BJ (cell line): ENCODE data around the gene GRK3. TPM values are rescaled to one million over a fixed set of nuclear protein-coding genes. Genes with fewer than 3 reads are reported as not detected.
"Not testable (repeated sequence)": the region's sequence is repeated elsewhere in the genome, so short reads cannot be mapped to it uniquely, and the experiment has no call there.

Experiments
- CTCF ChIA-PET: fragments of 350-600 bp; formaldehyde crosslinking; extraction: SDS; loops from one replicate; lab custom pipeline; 2021; ENCODE audit warnings: antibody characterized with exemption, inconsistent platforms; lab: Yijun Ruan, JAX
- POLR2A ChIA-PET: fragments of 300-600 bp; sonication (Branson Sonifier 250); formaldehyde crosslinking; extraction: SDS; loops from one replicate; lab custom pipeline; 2021; ENCODE audit warnings: antibody characterized with exemption; lab: Charles Lee
- DNase-seq: peaks from one replicate; pipeline ENCODE4 v3.0.0-alpha.2; 2011; ENCODE audit warnings: low read depth
- H3K27me3 ChIP-seq: 2 replicates; pipeline ENCODE4 v1.6.0; 2011; ENCODE audit warnings: low read length; ENCODE audit not compliant: control insufficient read depth, insufficient read depth
- H3K36me3 ChIP-seq: 2 replicates; pipeline ENCODE4 v1.5.1; 2011; ENCODE audit warnings: low read length; ENCODE audit not compliant: control insufficient read depth, insufficient read depth
- H3K4me3 ChIP-seq: 2 replicates; pipeline ENCODE4 v1.5.1; 2011; ENCODE audit warnings: low read depth, mild to moderate bottlenecking, control low read depth, low read length
- CTCF ChIP-seq: IDR thresholded peaks from 2 replicates; pipeline ENCODE4 v1.5.1; 2011; ENCODE audit warnings: low read depth, mild to moderate bottlenecking, control low read depth, inconsistent platforms, low read length, moderate library complexity; ENCODE audit not compliant: insufficient read depth
- polyA plus RNA-seq: library from polyadenylated mRNA; depleted of rRNA; stranded (reverse); fragments of >200 nt; gene quantifications from 2 replicates; pipeline ENCODE4 v1.2.3, GENCODE V29; 2011

Gene GRK3
- polyA plus RNA-seq, 1 experiment = 0.72 TPM

- Histone ChIP-seq H3K27me3 (no peaks in the 10 kb centered on the region), H3K36me3 (no peaks in the 10 kb centered on the region), H3K4me3 (no peak overlapping the region)
- no peak for DNase-seq
- TF ChIP-seq CTCF = no peak
- CTCF ChIA-PET = no interaction called here
- POLR2A ChIA-PET = no interaction called here
Measured at GRCh38 chr22:25621986-25622385, 57.5 kb downstream of the GRK3 start.

GRCh38 chr22:25623310-25623734 is 58.8 kb downstream of the GRK3 start:
- no peak for DNase-seq
- H3K36me3 ChIP-seq = no peaks in the 10 kb centered on the region
- H3K4me3 ChIP-seq = no peak overlapping the region
- no peak for TF ChIP-seq CTCF
- POLR2A ChIA-PET = no interaction called here
- CTCF ChIA-PET = interaction anchor here (0.5 to 1.5 kb wide), 2 partner anchors 9 to 66 kb away, joined by 3 read pairs; no protein-coding TSS in a partner anchor
- no peaks in the 10 kb centered on the region for H3K27me3 ChIP-seq

- CTCF ChIA-PET = interaction anchor here (1.5 kb wide), 1 partner anchor 66 kb away, joined by 3 read pairs; no protein-coding TSS in a partner anchor
- no peak overlapping the region for H3K4me3 ChIP-seq
- DNase-seq = no peak
- no peak for TF ChIP-seq CTCF
- no peaks in the 10 kb centered on the region for H3K36me3 ChIP-seq
- POLR2A ChIA-PET = no interaction called here
- no peaks in the 10 kb centered on the region for H3K27me3 ChIP-seq
Measured at GRCh38 chr22:25623851-25624250, 59.4 kb downstream of the GRK3 start.

- TF ChIP-seq CTCF = no peak
- Histone ChIP-seq H3K4me3 (no peak overlapping the region), H3K27me3 (no peaks in the 10 kb centered on the region), H3K36me3 (no peaks in the 10 kb centered on the region)
- no peak for DNase-seq
- POLR2A ChIA-PET = no interaction called here
- CTCF ChIA-PET = interaction anchor here (1.5 kb wide), 1 partner anchor 65 kb away, joined by 3 read pairs; no protein-coding TSS in a partner anchor
Measured at GRCh38 chr22:25624476-25624875, 60.0 kb downstream of the GRK3 start.

GRCh38 chr22:25625747-25626623 is 61.5 kb downstream of the GRK3 start:
- POLR2A ChIA-PET, H3K36me3 ChIP-seq, CTCF ChIA-PET, H3K4me3 ChIP-seq, H3K27me3 ChIP-seq, DNase-seq: not testable (repeated sequence)
